COR-L47 (cell line): ENCODE data around the gene TTLL5.
"Not testable (repeated sequence)": the region's sequence is repeated elsewhere in the genome, so short reads cannot be mapped to it uniquely, and the experiment has no call there.

Experiments
- DNase-seq: peaks from one replicate; lab custom pipeline; 2025; lab: John Stamatoyannopoulos, UW

The TTLL5 gene

DNA sequence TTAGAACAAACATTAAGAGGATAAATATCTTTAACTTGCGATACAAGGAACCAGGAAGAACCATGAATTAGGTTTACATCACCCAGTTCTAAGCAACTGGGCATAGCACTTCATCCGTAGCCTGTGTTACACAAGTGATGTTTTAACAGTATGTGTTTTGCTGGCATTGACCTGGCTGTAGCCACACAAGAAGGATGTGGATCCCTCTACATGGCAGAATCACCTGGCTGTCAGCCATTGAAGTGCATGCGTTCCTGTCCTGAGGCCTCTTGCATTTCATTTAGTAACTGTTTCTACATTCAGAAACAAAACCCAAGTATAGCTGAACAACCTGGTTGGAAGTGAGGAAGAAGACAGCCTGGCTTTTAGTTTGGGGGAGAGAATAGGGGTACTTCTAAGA lies 248.6 kb downstream of the TTLL5 start:
- DNase-seq: no peak

GRCh38 chr14:75910048-75910447 lies 249.0 kb downstream of the TTLL5 start:
- no peak for DNase-seq

GRCh38 chr14:75911883-75912282 lies 250.8 kb downstream of the TTLL5 start:
- no peak for DNase-seq

GRCh38 chr14:75913183-75913582 lies 252.1 kb downstream of the TTLL5 start:
- DNase-seq: no peak

GRCh38 chr14:75915045-75915444 lies 254.0 kb downstream of the TTLL5 start:
- no peak for DNase-seq

- no peak for DNase-seq
These were observed 256.4 kb downstream of the TTLL5 start for GRCh38 chr14:75917322-75917945.

DNA sequence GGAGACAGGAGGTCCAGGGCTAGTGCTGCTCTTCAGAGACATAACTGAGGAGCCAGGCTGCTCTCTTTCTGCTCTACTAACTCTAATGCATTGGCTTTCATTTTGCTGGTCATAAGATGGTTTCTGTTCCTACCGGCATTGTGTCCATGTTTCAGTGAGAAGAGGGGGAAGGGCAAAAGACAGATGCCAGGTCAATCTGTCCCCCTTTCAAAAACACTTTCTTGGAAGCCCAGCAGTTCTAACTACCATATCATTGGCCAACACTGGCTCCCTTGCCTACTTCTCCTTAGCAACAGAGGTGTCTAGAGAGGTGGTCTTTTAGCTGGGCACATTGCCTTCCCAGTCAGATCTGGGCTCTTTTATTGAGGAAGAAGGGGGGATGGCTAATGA lies 256.9 kb downstream of the TTLL5 start:
- DNase-seq: no peak

GRCh38 chr14:75920421-75920820 lies 259.4 kb downstream of the TTLL5 start:
- not testable (repeated sequence) for DNase-seq

- not testable (repeated sequence) for DNase-seq
These were observed 264.2 kb downstream of the TTLL5 start for GRCh38 chr14:75925141-75925840.

- DNase-seq: no peak
These were observed 265.5 kb downstream of the TTLL5 start for GRCh38 chr14:75926431-75927115.

DNA sequence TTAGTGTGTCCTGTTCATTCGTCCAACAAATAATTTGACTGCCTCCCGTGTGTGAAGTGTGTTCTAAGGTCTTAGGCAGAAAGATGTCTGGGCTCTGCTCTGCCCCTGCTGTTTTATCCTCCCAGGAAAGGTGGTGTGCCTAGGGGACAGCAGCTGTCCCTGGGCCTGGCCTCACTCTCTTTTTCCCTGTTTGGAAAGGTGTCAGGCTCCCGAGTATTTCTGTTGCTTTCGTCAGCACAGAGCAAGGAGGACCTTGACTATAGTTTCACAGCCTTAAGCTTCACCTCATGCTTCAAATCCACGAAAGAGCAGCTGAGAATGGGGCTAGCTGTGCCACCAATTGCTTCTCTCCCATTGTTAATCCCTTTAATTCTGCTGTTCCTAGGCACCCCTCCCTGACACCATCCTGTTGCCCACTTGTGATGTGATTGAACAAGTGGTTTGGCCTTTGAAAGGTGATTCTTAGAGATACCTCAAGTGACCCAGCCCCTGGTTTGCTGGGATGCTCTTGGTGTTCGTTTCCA lies 266.6 kb downstream of the TTLL5 start:
- DNase-seq: no peak

GRCh38 chr14:75928690-75929181 lies 267.7 kb downstream of the TTLL5 start:
- no peak for DNase-seq

GRCh38 chr14:75933712-75934296 lies 272.8 kb downstream of the TTLL5 start:
- no peak for DNase-seq

- DNase-seq: peak; percentile 84
These were observed 274.1 kb downstream of the TTLL5 start for GRCh38 chr14:75934998-75935628.

DNA sequence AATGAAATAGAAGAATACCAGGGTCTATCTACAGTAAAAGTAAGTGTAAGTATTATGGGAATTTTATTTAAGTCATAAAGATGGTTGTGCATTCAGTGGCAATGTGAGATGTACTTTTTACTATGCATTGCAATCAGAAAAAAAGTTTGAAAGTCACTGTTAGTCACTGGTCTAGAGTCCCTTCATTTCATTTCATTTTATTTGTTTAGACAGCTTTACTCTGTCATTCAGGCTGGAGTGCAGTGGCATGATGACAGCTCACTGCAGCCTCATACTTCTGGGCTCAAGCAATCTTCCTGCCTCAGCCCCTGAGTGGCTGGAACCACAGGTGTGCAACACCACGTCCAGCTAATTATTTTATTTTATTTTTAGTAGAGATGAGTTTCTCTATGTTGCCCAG lies 278.2 kb downstream of the TTLL5 start:
- no peak for DNase-seq

DNA sequence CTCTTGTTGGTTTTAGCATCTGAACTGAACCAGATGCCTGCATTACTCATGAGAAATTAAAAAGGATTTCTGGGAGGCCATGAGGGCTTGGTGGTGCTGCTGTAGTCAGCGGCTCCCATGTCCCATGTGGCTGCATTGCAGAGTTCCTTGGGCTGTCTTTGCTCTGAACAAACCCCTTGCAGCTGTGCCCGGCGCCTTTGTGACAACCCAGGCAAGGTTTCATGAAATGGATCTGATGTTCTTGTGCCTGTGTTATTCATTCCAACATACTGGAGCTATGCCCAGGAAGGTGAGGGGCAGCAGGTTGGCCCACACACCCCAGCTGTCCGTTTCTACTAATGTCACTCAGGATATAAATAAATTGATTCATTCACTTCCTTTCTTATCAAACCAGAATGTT lies 280.0 kb downstream of the TTLL5 start:
- DNase-seq: no peak

DNA sequence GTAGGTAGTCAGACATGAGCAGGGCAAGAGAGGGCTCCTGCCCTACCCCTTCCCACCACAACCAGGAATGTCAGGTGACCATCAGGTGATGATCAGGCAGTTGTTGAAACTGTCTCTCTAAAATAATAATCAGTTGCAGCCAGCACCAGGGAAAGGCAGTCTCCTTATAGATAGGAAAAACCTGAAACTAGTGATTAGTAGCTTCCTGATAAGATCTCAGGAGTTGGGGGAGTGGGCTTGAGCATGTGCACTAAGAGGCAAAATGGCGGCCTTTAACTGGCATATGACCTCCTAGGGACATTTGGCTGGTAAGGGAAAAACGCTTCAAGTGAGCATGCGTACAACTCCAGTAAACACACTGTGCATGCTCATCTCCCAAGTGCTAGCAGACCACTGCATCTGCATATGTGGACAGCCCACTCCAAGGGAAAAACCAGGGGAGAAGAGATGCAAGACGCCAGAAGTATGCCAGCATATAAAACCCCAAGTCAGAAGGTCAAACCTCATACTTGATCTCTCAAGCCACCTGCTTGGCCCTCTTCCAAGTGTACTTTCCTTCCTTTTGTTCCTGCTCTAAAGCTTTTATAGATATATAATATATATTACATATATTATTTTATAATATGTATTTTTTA lies 283.7 kb downstream of the TTLL5 start:
- DNase-seq: no peak

GRCh38 chr14:75946785-75947184 lies 285.7 kb downstream of the TTLL5 start:
- DNase-seq: no peak

DNA sequence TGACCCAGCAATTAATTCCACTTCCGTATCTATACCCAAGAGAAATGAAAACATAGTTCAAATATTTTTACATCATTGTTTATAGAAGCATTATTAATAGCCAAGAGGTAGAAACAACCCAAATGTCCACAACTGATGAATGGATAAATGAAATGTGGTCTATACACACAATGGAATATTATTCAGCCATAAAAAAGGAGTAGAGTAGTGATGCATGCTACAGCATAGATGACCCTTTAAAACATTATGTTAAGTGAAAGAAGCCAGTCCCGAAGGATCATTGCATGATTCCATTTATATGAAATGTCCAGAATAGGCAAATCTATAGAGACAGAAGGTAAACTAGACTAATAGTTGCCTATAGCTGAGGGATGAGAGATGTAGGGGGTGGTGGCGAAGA lies 291.4 kb downstream of the TTLL5 start:
- DNase-seq: no peak

DNA sequence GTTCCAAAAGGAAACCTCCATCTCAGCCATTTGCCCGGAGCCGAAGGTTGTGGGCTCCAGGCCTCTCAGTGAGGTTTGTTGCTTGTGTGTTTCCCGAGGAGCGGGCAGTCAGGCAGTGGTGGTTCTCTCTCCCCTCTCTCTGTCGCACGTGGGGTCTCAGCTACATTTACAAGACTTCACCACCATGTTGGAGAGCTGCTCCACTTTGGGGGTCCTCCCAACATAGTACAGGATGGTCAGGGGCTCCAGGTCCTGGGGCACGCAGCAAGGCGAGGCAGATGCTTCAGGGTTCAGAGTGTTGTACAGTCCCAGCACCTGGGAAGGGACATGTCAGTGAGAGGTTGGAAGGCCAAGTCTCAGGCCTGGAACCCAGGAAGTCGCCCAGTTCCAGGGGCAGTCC lies 298.0 kb downstream of the TTLL5 start:
- DNase-seq: no peak

GRCh38 chr14:75960231-75960630 lies 299.2 kb downstream of the TTLL5 start:
- DNase-seq: no peak

DNA sequence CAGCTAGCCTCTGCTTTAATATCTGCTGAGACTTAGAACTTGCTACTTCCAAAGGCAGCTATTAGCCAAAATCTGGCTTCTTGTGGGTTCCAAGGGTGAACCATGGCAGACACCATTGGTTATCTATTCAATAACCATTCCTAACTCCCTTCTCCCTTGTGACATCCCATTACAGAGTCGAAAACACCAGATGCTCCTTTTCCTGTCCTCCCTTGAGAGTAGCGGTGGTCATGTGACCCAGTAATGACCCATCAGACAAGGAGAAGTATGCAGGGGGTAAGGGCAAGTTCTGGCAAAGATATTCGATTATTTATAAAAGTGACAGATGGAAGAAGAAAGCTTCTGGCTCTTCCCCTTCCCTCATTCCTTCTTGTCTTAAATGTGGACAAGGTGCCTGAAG lies 300.6 kb downstream of the TTLL5 start:
- no peak for DNase-seq
